Esophagus muscularis mucosa (tissue), 4 donors: Measurements from ENCODE around the gene IGLL1. TPM values are rescaled to one million over a fixed set of nuclear protein-coding genes. Genes with fewer than 3 reads are reported as not detected.
"Not testable (repeated sequence)": the region's sequence is repeated elsewhere in the genome, so short reads cannot be mapped to it uniquely, and the experiment has no call there.

Experiments used
- DNase-seq: peaks from one replicate; pipeline ENCODE4 v3.0.0-alpha.2; 2017; ENCODE audit errors: extremely low spot score
- H3K27ac ChIP-seq, 4 donors: fragments of 200-600 bp; sonication (generic); replicated peaks in 1 of 4; 1 replicate in 3 of 4; 2 replicates in 1 of 4; pipeline ENCODE4 v1.5.1; 2016 to 2019; ENCODE audit warnings: mild to moderate bottlenecking in 1 of 4
- H3K27me3 ChIP-seq, 4 donors: fragments of 200-600 bp; sonication (generic); one replicate each; pipeline versions ENCODE4 v1.5.1 to v1.6.0; 2016 to 2019
- H3K36me3 ChIP-seq, 4 donors: fragments of 200-600 bp; sonication (generic); one replicate each; pipeline ENCODE4 v1.5.1; 2016 to 2019
- H3K4me1 ChIP-seq, 4 donors: fragments of 200-600 bp; sonication (generic); one replicate each; pipeline ENCODE4 v1.5.1; 2016 to 2019
- H3K4me3 ChIP-seq, 4 donors: fragments of 200-600 bp; sonication (generic); 1 replicate in 2 of 4; 2 replicates in 2 of 4; pipeline ENCODE4 v1.5.1; 2016 to 2019; ENCODE audit warnings: mild to moderate bottlenecking in 4 of 4, moderate library complexity in 1 of 4
- H3K9me3 ChIP-seq, 4 donors: fragments of 200-600 bp; sonication (generic); 1 replicate in 3 of 4; 2 replicates in 1 of 4; pipeline ENCODE4 v1.5.1; 2016 to 2019
- CTCF ChIP-seq, 3 experiments: fragments of 200-600 bp in 2 of 3; fragments of 450-650 bp in 1 of 3; sonication (generic) in 2 of 3; IDR thresholded peaks; one replicate each; pipeline ENCODE4 v1.5.1; 2017 to 2019; ENCODE audit warnings: antibody characterized with exemption in 3 of 3, mild to moderate bottlenecking in 2 of 3, moderate library complexity in 1 of 3
- EP300 ChIP-seq: sonication (generic); formaldehyde crosslinking; IDR thresholded peaks from one replicate; pipeline ENCODE4 v1.6.1; 2017; ENCODE audit warnings: antibody characterized with exemption
- POLR2A ChIP-seq: fragments of 450-650 bp; IDR thresholded peaks from one replicate; pipeline ENCODE4 v1.6.1; 2017; ENCODE audit warnings: antibody characterized with exemption, moderate library complexity, mild to moderate bottlenecking, low read depth
- POLR2AphosphoS5 ChIP-seq, 2 donors: sonication (generic); formaldehyde crosslinking; IDR thresholded peaks; one replicate each; pipeline ENCODE4 v1.6.1; 2017; ENCODE audit warnings: antibody characterized with exemption in 2 of 2
- WGBS: methylation state at CpG from one replicate; pipeline ENCODE4 v1.1.5; 2018; 5-methylcytosine and 5-hydroxymethylcytosine counted together
- intact Hi-C: fragments of 100-400 bp; cut with DNase I; formaldehyde crosslinking; loops from one replicate; pipeline ENCODE4 v1.15.1; 2023
- total RNA-seq, 4 donors: library from RNA; depleted of rRNA; stranded (reverse); fragments of >200 nt; gene quantifications; one replicate each; pipeline versions ENCODE4 v1.1.0 to v1.2.1, GENCODE V29; 2016

IGLL1 gene
- total RNA-seq, 4 donors from 2014 or later, result not detected

GRCh38 chr22:23574877-23575276 is 5.2 kb downstream of the IGLL1 start:
- intact Hi-C loops, result no loop called here
- DNase-seq, result no peak
- no peak overlapping the region for H3K27ac ChIP-seq
- TF ChIP-seq CTCF (IDR thresholded peaks at IDR 0.05) (no peak), EP300 (no peak), POLR2AphosphoS5 (IDR thresholded peaks at IDR 0.05) (no peak), POLR2A (no peak)
- no peaks in the 10 kb centered on the region for H3K36me3 ChIP-seq
- no peak overlapping the region for H3K4me3 ChIP-seq
- H3K4me1 ChIP-seq, result no peaks in the 10 kb centered on the region
- 56% methylated on average over 7 of the region's 8 CpGs for WGBS
- no peaks in the 10 kb centered on the region for H3K9me3 ChIP-seq
- peaks cover 0 to 3% (median 0%) of the 10 kb centered on the region in 4 donors for H3K27me3 ChIP-seq

GRCh38 chr22:23574371-23574811 is 5.7 kb downstream of the IGLL1 start:
- H3K4me1 ChIP-seq, result no peaks in the 10 kb centered on the region
- no peaks in the 10 kb centered on the region for H3K36me3 ChIP-seq
- TF ChIP-seq EP300 (no peak), CTCF (IDR thresholded peaks at IDR 0.05) (no peak), POLR2AphosphoS5 (IDR thresholded peaks at IDR 0.05) (no peak), POLR2A (no peak)
- no peak for DNase-seq
- intact Hi-C loops, result no loop called here
- H3K27me3 ChIP-seq, result no peaks in the 10 kb centered on the region
- no peak overlapping the region for H3K4me3 ChIP-seq
- H3K9me3 ChIP-seq, result no peaks in the 10 kb centered on the region
- no peak overlapping the region for H3K27ac ChIP-seq
- WGBS, result 68% methylated on average over 2 of the region's 4 CpGs

GRCh38 chr22:23573701-23574235 is 6.3 kb downstream of the IGLL1 start:
- H3K27ac ChIP-seq, H3K36me3 ChIP-seq, H3K27me3 ChIP-seq, H3K4me1 ChIP-seq, H3K4me3 ChIP-seq, DNase-seq, H3K9me3 ChIP-seq, intact Hi-C loops: not testable (repeated sequence)
- WGBS, result 89% methylated on average over 7 of the region's 8 CpGs

- H3K36me3 ChIP-seq, H3K4me1 ChIP-seq, intact Hi-C loops, H3K27ac ChIP-seq, H3K27me3 ChIP-seq, DNase-seq, H3K4me3 ChIP-seq, H3K9me3 ChIP-seq: not testable (repeated sequence)
- 83% methylated on average over 13 of the region's 13 CpGs for WGBS
Observed at GRCh38 chr22:23573106-23573505, 7.0 kb downstream of the IGLL1 start.

GRCh38 chr22:23571486-23571885 is 8.6 kb downstream of the IGLL1 start:
- H3K4me3 ChIP-seq, result no peak overlapping the region
- no peaks in the 10 kb centered on the region for H3K9me3 ChIP-seq
- H3K27ac ChIP-seq, result no peak overlapping the region
- no peaks in the 10 kb centered on the region for H3K36me3 ChIP-seq
- no peak for TF ChIP-seq POLR2A
- TF ChIP-seq EP300, result no peak
- TF ChIP-seq CTCF (IDR thresholded peaks at IDR 0.05), result no peak
- no peak for TF ChIP-seq POLR2AphosphoS5 (IDR thresholded peaks at IDR 0.05)
- intact Hi-C loops, result no loop called here
- 85% methylated on average over 4 of the region's 4 CpGs for WGBS
- no peak for DNase-seq
- H3K27me3 ChIP-seq, result peaks cover 0 to 9% (median 3%) of the 10 kb centered on the region in 4 donors
- peaks cover 2 to 4% (median 3%) of the 10 kb centered on the region in 4 donors for H3K4me1 ChIP-seq

GRCh38 chr22:23570681-23571080 is 9.4 kb downstream of the IGLL1 start:
- Histone ChIP-seq H3K9me3 (no peaks in the 10 kb centered on the region), H3K36me3 (no peaks in the 10 kb centered on the region), H3K4me1 (peaks cover 10 to 12% (median 11%) of the 10 kb centered on the region in 4 donors), H3K27ac (no peak overlapping the region), H3K27me3 (peaks cover 0 to 17% (median 10%) of the 10 kb centered on the region in 4 donors), H3K4me3 (no peak overlapping the region)
- intact Hi-C loops, result no loop called here
- TF ChIP-seq POLR2A, result no peak
- TF ChIP-seq CTCF (IDR thresholded peaks at IDR 0.05), result no peak
- no peak for TF ChIP-seq POLR2AphosphoS5 (IDR thresholded peaks at IDR 0.05)
- no peak for TF ChIP-seq EP300
- DNase-seq, result no peak
- 89% methylated on average over 8 of the region's 8 CpGs for WGBS
